ENCODE results near the gene UBN1.

Gene UBN1

DNA sequence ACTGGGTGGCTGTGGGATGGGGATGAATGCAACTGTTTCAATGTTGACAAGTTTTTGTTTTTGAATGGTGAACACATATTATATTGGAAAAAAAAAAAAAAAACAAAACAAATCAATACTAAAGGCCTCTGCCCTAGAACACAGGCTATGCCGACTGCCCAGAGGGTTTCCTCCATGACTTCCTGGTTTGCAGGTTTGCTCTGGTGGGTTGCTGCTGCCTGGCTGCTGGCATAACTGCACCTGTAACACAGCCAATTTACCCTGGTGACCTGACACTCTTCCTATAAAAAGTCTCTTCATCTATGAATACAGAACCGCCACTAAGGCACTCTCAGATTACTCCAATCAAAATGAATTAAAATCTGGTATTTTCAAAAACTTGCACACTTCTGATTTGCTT is 10.6 kb upstream of the UBN1 start:
- Histone ChIP-seq H3K4me2 (ENCODE audit: low read length) (no peak overlapping the region), H3K9me3 (ENCODE audit: low read length) (no peaks in the 10 kb centered on the region), H3K27ac (ENCODE audit: low read depth, low read length, poor library complexity, severe bottlenecking) (no peak overlapping the region), H3K4me1 (ENCODE audit: insufficient read depth, low read length, severe bottlenecking) (no peaks in the 10 kb centered on the region), H3K4me3 (ENCODE audit: low read depth, low read length, poor library complexity, severe bottlenecking) (no peak overlapping the region), H3K9ac (ENCODE audit: low read length) (no peak overlapping the region), H3K36me3 (ENCODE audit: insufficient read depth, low read length) (peaks cover 92% of the 10 kb centered on the region), H4K20me1 (ENCODE audit: insufficient read depth, low read length) (no peaks in the 10 kb centered on the region), H2AFZ (ENCODE audit: low read length) (no peak overlapping the region), H3K27me3 (ENCODE audit: insufficient read depth, low read length) (no peaks in the 10 kb centered on the region), H3K79me2 (ENCODE audit: insufficient read depth, low read length) (no peaks in the 10 kb centered on the region), H3F3A (ENCODE audit: insufficient read depth, low read length) (no peaks in the 10 kb centered on the region), H3K9me2 (ENCODE audit: low read depth, low read length) (no peaks in the 10 kb centered on the region)
- TF ChIP-seq, protein P1, sequence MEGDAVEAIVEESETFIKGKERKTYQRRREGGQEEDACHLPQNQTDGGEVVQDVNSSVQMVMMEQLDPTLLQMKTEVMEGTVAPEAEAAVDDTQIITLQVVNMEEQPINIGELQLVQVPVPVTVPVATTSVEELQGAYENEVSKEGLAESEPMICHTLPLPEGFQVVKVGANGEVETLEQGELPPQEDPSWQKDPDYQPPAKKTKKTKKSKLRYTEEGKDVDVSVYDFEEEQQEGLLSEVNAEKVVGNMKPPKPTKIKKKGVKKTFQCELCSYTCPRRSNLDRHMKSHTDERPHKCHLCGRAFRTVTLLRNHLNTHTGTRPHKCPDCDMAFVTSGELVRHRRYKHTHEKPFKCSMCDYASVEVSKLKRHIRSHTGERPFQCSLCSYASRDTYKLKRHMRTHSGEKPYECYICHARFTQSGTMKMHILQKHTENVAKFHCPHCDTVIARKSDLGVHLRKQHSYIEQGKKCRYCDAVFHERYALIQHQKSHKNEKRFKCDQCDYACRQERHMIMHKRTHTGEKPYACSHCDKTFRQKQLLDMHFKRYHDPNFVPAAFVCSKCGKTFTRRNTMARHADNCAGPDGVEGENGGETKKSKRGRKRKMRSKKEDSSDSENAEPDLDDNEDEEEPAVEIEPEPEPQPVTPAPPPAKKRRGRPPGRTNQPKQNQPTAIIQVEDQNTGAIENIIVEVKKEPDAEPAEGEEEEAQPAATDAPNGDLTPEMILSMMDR (IDR thresholded peaks at IDR 0.05; ENCODE audit: low read length) = no peak
- no peak for TF ChIP-seq EZH2 (IDR thresholded peaks at IDR 0.05; ENCODE audit: borderline replicate concordance, low read length)

GRCh38 chr16:4837733-4838501 is 9.4 kb upstream of the UBN1 start:
- H4K20me1 ChIP-seq (ENCODE audit: insufficient read depth, low read length) = no peaks in the 10 kb centered on the region
- H3K9me3 ChIP-seq (ENCODE audit: low read length) = no peaks in the 10 kb centered on the region
- no peak overlapping the region for H3K9ac ChIP-seq (ENCODE audit: low read length)
- no peak overlapping the region for H3K4me2 ChIP-seq (ENCODE audit: low read length)
- H3K27ac ChIP-seq (ENCODE audit: low read depth, low read length, poor library complexity, severe bottlenecking) = no peak overlapping the region
- no peaks in the 10 kb centered on the region for H3K79me2 ChIP-seq (ENCODE audit: insufficient read depth, low read length)
- H3K36me3 ChIP-seq (ENCODE audit: insufficient read depth, low read length) = peaks cover 92% of the 10 kb centered on the region
- TF ChIP-seq EZH2 (IDR thresholded peaks at IDR 0.05; ENCODE audit: borderline replicate concordance, low read length) = no peak
- TF ChIP-seq, protein P1 (IDR thresholded peaks at IDR 0.05; ENCODE audit: low read length) = no peak
- no peak overlapping the region for H3K4me3 ChIP-seq (ENCODE audit: low read depth, low read length, poor library complexity, severe bottlenecking)
- no peaks in the 10 kb centered on the region for H3K4me1 ChIP-seq (ENCODE audit: insufficient read depth, low read length, severe bottlenecking)
- no peak overlapping the region for H2AFZ ChIP-seq (ENCODE audit: low read length)
- H3F3A ChIP-seq (ENCODE audit: insufficient read depth, low read length) = no peaks in the 10 kb centered on the region
- H3K27me3 ChIP-seq (ENCODE audit: insufficient read depth, low read length) = no peaks in the 10 kb centered on the region
- H3K9me2 ChIP-seq (ENCODE audit: low read depth, low read length) = no peaks in the 10 kb centered on the region

GRCh38 chr16:4839942-4840341 is 7.3 kb upstream of the UBN1 start:
- Histone ChIP-seq H4K20me1 (ENCODE audit: insufficient read depth, low read length) (no peaks in the 10 kb centered on the region), H3K79me2 (ENCODE audit: insufficient read depth, low read length) (peaks cover 3% of the 10 kb centered on the region; the same call in 1 of the 2 replicates), H3K27me3 (ENCODE audit: insufficient read depth, low read length) (no peaks in the 10 kb centered on the region), H3K27ac (ENCODE audit: low read depth, low read length, poor library complexity, severe bottlenecking) (no peak overlapping the region), H3F3A (ENCODE audit: insufficient read depth, low read length) (no peaks in the 10 kb centered on the region), H3K9ac (ENCODE audit: low read length) (no peak overlapping the region), H2AFZ (ENCODE audit: low read length) (no peak overlapping the region), H3K9me2 (ENCODE audit: low read depth, low read length) (no peaks in the 10 kb centered on the region), H3K4me2 (ENCODE audit: low read length) (no peak overlapping the region), H3K9me3 (ENCODE audit: low read length) (no peaks in the 10 kb centered on the region), H3K4me1 (ENCODE audit: insufficient read depth, low read length, severe bottlenecking) (no peaks in the 10 kb centered on the region), H3K36me3 (ENCODE audit: insufficient read depth, low read length) (peaks cover 93% of the 10 kb centered on the region), H3K4me3 (ENCODE audit: low read depth, low read length, poor library complexity, severe bottlenecking) (no peak overlapping the region)
- TF ChIP-seq, protein P1 (IDR thresholded peaks at IDR 0.05; ENCODE audit: low read length) = no peak
- no peak for TF ChIP-seq EZH2 (IDR thresholded peaks at IDR 0.05; ENCODE audit: borderline replicate concordance, low read length)

Measured in OCI-LY1 (cell line).